ENCODE data around the gene KCNH5. TPM values are rescaled to one million over a fixed set of nuclear protein-coding genes. Genes with fewer than 3 reads are reported as not detected.

KCNH5 gene
- total RNA-seq, 4 donors from 2014 or later, result under 0.01 TPM; not detected in 3

GRCh38 chr14:62739647-62740046, 305.6 kb downstream of the KCNH5 start:
- 13 to 27% methylated on average over 3 of the region's 3 CpGs for WGBS, 2 donors (ENCODE audit: low coverage in 1 of 2)
- intact Hi-C loops (cut with DNase I; ENCODE audit: low total_unique reads), result no loop called here
- no peaks in the 10 kb centered on the region for H3K36me3 ChIP-seq
- H3K27ac ChIP-seq, result no peak overlapping the region
- no peak for TF ChIP-seq EP300 (IDR thresholded peaks at IDR 0.05; ENCODE audit: low read depth)
- H3K4me1 ChIP-seq, result no peaks in the 10 kb centered on the region
- no peak for DNase-seq
- in situ Hi-C loops (cut with MboI; ENCODE audit: low pct_ligation_motif_present in 1 of 4, low pct_unique_long_range_greater_than_20kb in 1 of 4, low sequenced_read_pairs in 3 of 4), result no loop called here
- H3K4me3 ChIP-seq, result no peak overlapping the region
- no peaks in the 10 kb centered on the region for H3K27me3 ChIP-seq
- H3K9me3 ChIP-seq, result no peaks in the 10 kb centered on the region

GRCh38 chr14:62736048-62737043, 308.9 kb downstream of the KCNH5 start:
- 52 to 56% methylated on average over 3 to 8 of the region's 8 CpGs for WGBS, 2 donors (ENCODE audit: low coverage in 1 of 2)
- H3K4me1 ChIP-seq, result no peaks in the 10 kb centered on the region
- no peak overlapping the region for H3K27ac ChIP-seq
- DNase-seq, result no peak
- intact Hi-C loops (cut with DNase I; ENCODE audit: low total_unique reads) (no loop called here), in situ Hi-C loops (cut with MboI; ENCODE audit: low pct_ligation_motif_present in 1 of 4, low pct_unique_long_range_greater_than_20kb in 1 of 4, low sequenced_read_pairs in 3 of 4) (no loop called here)
- no peak overlapping the region for H3K4me3 ChIP-seq
- H3K27me3 ChIP-seq, result no peaks in the 10 kb centered on the region
- no peaks in the 10 kb centered on the region for H3K9me3 ChIP-seq
- TF ChIP-seq CTCF (IDR thresholded peaks at IDR 0.05) (no peak), EP300 (IDR thresholded peaks at IDR 0.05; ENCODE audit: low read depth) (no peak), POLR2A (IDR thresholded peaks at IDR 0.05) (no peak), POLR2AphosphoS5 (IDR thresholded peaks at IDR 0.05) (no peak)
- no peaks in the 10 kb centered on the region for H3K36me3 ChIP-seq

GRCh38 chr14:62734831-62735230, 310.4 kb downstream of the KCNH5 start:
- in situ Hi-C loops (cut with MboI; ENCODE audit: low pct_ligation_motif_present in 1 of 4, low pct_unique_long_range_greater_than_20kb in 1 of 4, low sequenced_read_pairs in 3 of 4), result no loop called here
- Histone ChIP-seq H3K36me3 (no peaks in the 10 kb centered on the region), H3K4me3 (no peak overlapping the region), H3K27me3 (no peaks in the 10 kb centered on the region), H3K4me1 (no peaks in the 10 kb centered on the region), H3K27ac (no peak overlapping the region), H3K9me3 (no peaks in the 10 kb centered on the region)
- 44 to 76% methylated on average over 2 of the region's 2 CpGs for WGBS, 2 donors (ENCODE audit: low coverage in 1 of 2)
- TF ChIP-seq POLR2AphosphoS5 (IDR thresholded peaks at IDR 0.05) (no peak), EP300 (IDR thresholded peaks at IDR 0.05; ENCODE audit: low read depth) (no peak), CTCF (IDR thresholded peaks at IDR 0.05) (no peak), POLR2A (IDR thresholded peaks at IDR 0.05) (no peak)
- DNase-seq, result no peak
- intact Hi-C loops (cut with DNase I; ENCODE audit: low total_unique reads), result no loop called here

- Histone ChIP-seq H3K27me3 (no peaks in the 10 kb centered on the region), H3K4me3 (no peak overlapping the region), H3K27ac (no peak overlapping the region), H3K4me1 (no peaks in the 10 kb centered on the region), H3K9me3 (no peaks in the 10 kb centered on the region), H3K36me3 (no peaks in the 10 kb centered on the region)
- WGBS, 2 donors (ENCODE audit: low coverage in 1 of 2), result 70 to 71% methylated on average over 2 of the region's 2 CpGs
- DNase-seq, result no peak
- in situ Hi-C loops (cut with MboI; ENCODE audit: low pct_ligation_motif_present in 1 of 4, low pct_unique_long_range_greater_than_20kb in 1 of 4, low sequenced_read_pairs in 3 of 4) (no loop called here), intact Hi-C loops (cut with DNase I; ENCODE audit: low total_unique reads) (no loop called here)
- TF ChIP-seq POLR2A (IDR thresholded peaks at IDR 0.05) (no peak), CTCF (IDR thresholded peaks at IDR 0.05) (no peak), POLR2AphosphoS5 (IDR thresholded peaks at IDR 0.05) (no peak), EP300 (IDR thresholded peaks at IDR 0.05; ENCODE audit: low read depth) (no peak)
Measured at GRCh38 chr14:62722406-62722805, 322.9 kb downstream of the KCNH5 start.
